HUES6 (cell line): Measurements from ENCODE around the gene MUC22.
"Not testable (repeated sequence)": the region's sequence is repeated elsewhere in the genome, so short reads cannot be mapped to it uniquely, and the experiment has no call there.

Source experiments
- H3K27ac ChIP-seq: 2 replicates; pipeline ENCODE4 v1.7.0; 2013; ENCODE audit warnings: low read depth, mild to moderate bottlenecking, low read length, inconsistent platforms
- H3K27me3 ChIP-seq: 2 replicates; pipeline ENCODE4 v1.6.1; 2013; ENCODE audit warnings: low read length; ENCODE audit not compliant: control insufficient read depth, insufficient read depth
- H3K36me3 ChIP-seq: 2 replicates; pipeline ENCODE4 v1.6.1; 2013; ENCODE audit warnings: low read length; ENCODE audit not compliant: control insufficient read depth, insufficient read depth
- H3K4me1 ChIP-seq: 2 replicates; pipeline ENCODE4 v1.6.1; 2013; ENCODE audit warnings: low read length; ENCODE audit not compliant: control insufficient read depth, insufficient read depth
- H3K4me3 ChIP-seq: 2 replicates; pipeline ENCODE4 v1.5.1; 2013; ENCODE audit warnings: low read depth, low read length
- H3K9ac ChIP-seq: one replicate; pipeline ENCODE4 v1.6.1; 2013; ENCODE audit warnings: mild to moderate bottlenecking, low read length
- H3K9me3 ChIP-seq: 2 replicates; pipeline ENCODE4 v1.6.1; 2013; ENCODE audit warnings: low read depth, low read length; ENCODE audit not compliant: control insufficient read depth, insufficient read depth

The MUC22 gene

DNA sequence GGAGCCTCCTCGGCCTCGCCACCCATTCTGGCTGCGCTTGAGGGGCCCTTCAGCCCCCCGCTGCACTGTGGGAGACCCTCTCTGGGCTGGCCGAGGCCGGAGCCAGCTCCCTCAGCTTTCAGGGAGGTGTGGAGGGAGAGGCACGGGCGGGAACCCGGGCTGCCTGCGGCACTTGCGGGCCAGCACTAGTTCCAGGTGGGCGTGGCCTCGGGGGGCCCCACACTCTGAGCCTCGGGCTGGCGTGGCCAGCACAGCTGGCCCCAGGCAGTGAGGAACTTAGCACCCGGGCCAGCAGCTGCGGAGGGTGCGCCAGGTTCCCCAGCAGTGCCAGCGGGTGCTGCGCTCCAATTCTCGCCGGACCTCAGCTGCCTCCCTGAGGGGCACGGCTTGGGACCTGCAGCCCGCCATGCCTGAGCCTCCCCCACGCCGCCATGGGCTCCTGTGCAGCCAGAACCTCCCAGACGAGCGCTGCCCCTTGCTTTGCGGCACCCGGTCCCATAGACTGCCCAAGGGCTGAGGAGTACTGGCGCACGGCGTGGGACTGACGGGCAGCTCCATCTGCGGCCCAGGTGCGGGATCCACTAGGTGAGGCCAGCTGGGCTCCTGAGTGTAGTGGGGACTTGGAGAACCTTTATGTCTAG, 6.5 kb downstream of the MUC22 start:
- Histone ChIP-seq H3K4me3 (no peak overlapping the region), H3K9me3 (peaks cover 16% of the 10 kb centered on the region), H3K9ac (no peak overlapping the region), H3K4me1 (no peaks in the 10 kb centered on the region), H3K36me3 (no peaks in the 10 kb centered on the region), H3K27ac (no peak overlapping the region), H3K27me3 (no peaks in the 10 kb centered on the region; the same call in 1 of the 2 replicates)

- H3K9ac ChIP-seq, H3K4me1 ChIP-seq, H3K27ac ChIP-seq, H3K27me3 ChIP-seq, H3K36me3 ChIP-seq, H3K4me3 ChIP-seq: not testable (repeated sequence)
- peaks cover 16% of the 10 kb centered on the region for H3K9me3 ChIP-seq
Observed at GRCh38 chr6:31017436-31017835, 7.2 kb downstream of the MUC22 start.

- Histone ChIP-seq H3K36me3 (no peaks in the 10 kb centered on the region), H3K27ac (no peak overlapping the region), H3K9me3 (peaks cover 16% of the 10 kb centered on the region), H3K4me3 (no peak overlapping the region), H3K27me3 (no peaks in the 10 kb centered on the region; the same call in 1 of the 2 replicates), H3K4me1 (no peaks in the 10 kb centered on the region), H3K9ac (no peak overlapping the region)
Observed at GRCh38 chr6:31020057-31020456, 9.8 kb downstream of the MUC22 start.

GRCh38 chr6:31020631-31021255, 10.5 kb downstream of the MUC22 start:
- not testable (repeated sequence) for H3K9ac ChIP-seq, H3K4me3 ChIP-seq, H3K27ac ChIP-seq, H3K36me3 ChIP-seq, H3K27me3 ChIP-seq, H3K4me1 ChIP-seq
- peaks cover 19% of the 10 kb centered on the region for H3K9me3 ChIP-seq

DNA sequence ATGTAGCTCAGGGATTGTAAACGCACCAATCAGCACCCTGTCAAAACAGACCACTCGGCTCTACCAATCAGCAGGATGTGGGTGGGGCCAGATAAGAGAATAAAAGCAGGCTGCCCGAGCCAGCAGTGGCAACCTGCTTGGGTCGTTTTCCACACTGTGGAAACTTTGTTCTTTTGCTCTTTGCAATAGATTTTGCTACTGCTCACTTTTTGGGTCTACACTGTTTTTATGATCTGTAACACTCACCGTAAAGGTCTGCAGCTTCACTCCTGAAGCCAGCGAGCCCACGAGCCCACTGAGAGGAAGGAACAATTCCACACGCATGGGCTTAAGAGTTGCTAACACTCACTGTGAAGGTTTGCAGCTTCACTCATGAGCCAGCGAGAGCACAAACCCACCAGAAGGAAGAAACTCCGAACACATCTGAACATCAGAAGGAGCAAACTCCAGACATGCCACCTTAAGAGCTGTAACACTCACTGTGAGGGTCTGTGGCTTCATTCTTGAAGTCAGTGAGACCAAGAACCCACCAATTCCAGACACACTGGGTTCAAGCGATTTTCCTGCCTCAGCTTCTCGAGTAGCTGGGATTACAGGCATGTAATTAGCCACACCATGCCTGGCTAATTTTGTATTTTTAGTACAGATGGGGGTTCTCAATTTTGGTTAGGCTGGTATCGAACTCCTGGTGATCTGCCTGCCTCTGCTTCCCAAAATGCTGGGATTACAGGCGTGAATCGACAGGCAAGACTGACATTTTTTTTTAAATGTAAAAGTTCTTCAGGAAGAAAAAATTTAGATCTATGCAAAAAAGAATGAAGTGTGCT, 11.6 kb downstream of the MUC22 start:
- H3K4me3 ChIP-seq, H3K9ac ChIP-seq, H3K27me3 ChIP-seq, H3K4me1 ChIP-seq, H3K36me3 ChIP-seq, H3K27ac ChIP-seq: not testable (repeated sequence)
- H3K9me3 ChIP-seq = peaks cover 20% of the 10 kb centered on the region

DNA sequence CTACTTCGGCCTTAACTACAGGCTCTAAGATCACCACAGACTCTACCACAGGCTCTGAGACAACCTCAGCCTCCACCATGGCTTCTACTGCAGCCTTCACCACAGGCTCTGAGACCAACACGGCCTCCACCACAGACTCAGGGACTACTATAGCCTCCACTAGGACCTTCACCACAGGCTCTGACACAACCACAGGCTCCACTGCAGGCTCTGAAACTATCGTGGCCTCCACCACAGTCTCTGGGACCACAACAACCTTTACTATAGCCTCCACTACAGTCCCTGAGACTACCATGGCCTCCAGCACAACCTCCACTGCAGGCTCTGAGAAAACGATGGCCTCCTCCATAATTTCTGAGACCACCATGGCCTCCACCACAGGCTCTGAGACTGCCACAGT, 15.3 kb downstream of the MUC22 start:
- Histone ChIP-seq H3K4me1 (no peaks in the 10 kb centered on the region), H3K27me3 (peaks cover 10% of the 10 kb centered on the region; the same call in 1 of the 2 replicates), H3K9ac (no peak overlapping the region), H3K4me3 (no peak overlapping the region), H3K9me3 (peaks cover 22% of the 10 kb centered on the region; the same call in 1 of the 2 replicates), H3K27ac (no peak overlapping the region), H3K36me3 (no peaks in the 10 kb centered on the region)

GRCh38 chr6:31031095-31031494, 20.8 kb downstream of the MUC22 start:
- Histone ChIP-seq H3K9ac (no peak overlapping the region), H3K27me3 (peaks cover 10% of the 10 kb centered on the region; the same call in 1 of the 2 replicates), H3K27ac (no peak overlapping the region), H3K36me3 (no peaks in the 10 kb centered on the region), H3K4me1 (no peaks in the 10 kb centered on the region), H3K9me3 (peaks cover 13% of the 10 kb centered on the region; the same call in 1 of the 2 replicates), H3K4me3 (no peak overlapping the region)

DNA sequence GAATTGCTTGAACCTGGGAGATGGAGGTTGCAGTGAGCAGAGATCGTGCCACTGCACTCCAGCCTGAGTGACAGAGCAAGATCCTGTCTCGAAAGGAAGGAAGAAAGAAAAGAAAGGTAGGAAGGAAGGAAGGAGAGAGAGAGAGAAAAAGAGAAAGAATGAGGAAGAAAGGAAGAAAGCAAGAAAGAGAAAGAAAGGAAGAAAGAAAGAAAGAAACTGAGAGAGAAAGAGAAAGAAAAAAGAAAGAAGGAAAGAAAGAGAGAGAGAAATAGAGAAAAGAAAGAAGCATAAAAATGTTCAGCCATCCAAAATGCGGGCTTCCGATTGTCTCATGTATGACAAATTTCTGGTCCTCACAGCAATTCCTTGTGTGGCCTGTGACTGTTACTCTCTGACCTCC, 22.8 kb downstream of the MUC22 start:
- H3K4me3 ChIP-seq = no peak overlapping the region
- no peak overlapping the region for H3K9ac ChIP-seq
- no peaks in the 10 kb centered on the region for H3K4me1 ChIP-seq
- H3K27ac ChIP-seq = no peak overlapping the region
- no peaks in the 10 kb centered on the region for H3K36me3 ChIP-seq
- H3K9me3 ChIP-seq = peaks cover 4% of the 10 kb centered on the region; the same call in 1 of the 2 replicates
- peaks cover 5% of the 10 kb centered on the region; the same call in 1 of the 2 replicates for H3K27me3 ChIP-seq

DNA sequence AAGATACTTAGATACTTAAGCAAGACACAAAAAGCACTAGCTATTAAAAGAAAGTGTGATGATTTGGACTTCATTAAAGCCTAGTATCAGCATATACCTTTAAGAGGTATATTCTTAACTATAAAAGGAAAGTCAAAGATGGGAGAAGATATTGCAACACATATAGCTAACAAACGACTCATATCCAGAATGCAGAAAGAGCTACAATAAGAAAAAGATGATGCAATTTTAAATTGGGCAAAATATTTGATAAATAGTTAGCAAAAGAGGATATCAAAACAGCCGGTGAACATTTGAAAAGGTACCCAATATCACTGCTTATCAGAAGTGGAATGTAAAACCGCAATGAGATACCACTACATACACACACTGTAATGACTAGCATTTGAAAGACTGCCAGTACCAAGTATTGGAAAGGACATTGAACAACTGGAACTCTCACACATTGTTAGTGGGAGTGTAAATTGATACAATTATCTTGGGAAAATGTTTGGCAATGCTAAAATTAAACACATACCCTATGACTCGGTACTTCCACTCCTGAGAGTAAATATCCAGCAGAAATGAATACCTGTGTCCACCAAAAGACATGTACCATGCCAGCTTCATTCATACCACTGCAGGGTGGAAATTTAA, 25.7 kb downstream of the MUC22 start:
- Histone ChIP-seq H3K4me1 (no peaks in the 10 kb centered on the region), H3K27ac (no peak overlapping the region), H3K9me3 (no peaks in the 10 kb centered on the region), H3K36me3 (no peaks in the 10 kb centered on the region), H3K27me3 (no peaks in the 10 kb centered on the region; the same call in 1 of the 2 replicates), H3K9ac (no peak overlapping the region), H3K4me3 (no peak overlapping the region)

- no peaks in the 10 kb centered on the region for H3K27me3 ChIP-seq
- H3K4me3 ChIP-seq = no peak overlapping the region
- H3K27ac ChIP-seq = no peak overlapping the region
- no peaks in the 10 kb centered on the region for H3K9me3 ChIP-seq
- H3K9ac ChIP-seq = no peak overlapping the region
- no peaks in the 10 kb centered on the region for H3K36me3 ChIP-seq
- H3K4me1 ChIP-seq = no peaks in the 10 kb centered on the region
Observed at GRCh38 chr6:31037169-31037568, 26.9 kb downstream of the MUC22 start.
